MM.1S (cell line): ENCODE data around the gene ZNF586.

Experiments used
- DNase-seq: peaks from one replicate; pipeline ENCODE4 v3.0.0-alpha.2; 2015
- H2AFZ ChIP-seq: fragments of 300-600 bp; sonication (generic); 2 replicates; pipeline ENCODE4 v1.6.0; 2016; ENCODE audit warnings: antibody characterized with exemption, low read length
- H3F3A ChIP-seq: fragments of 300-600 bp; sonication (generic); 2 replicates; pipeline ENCODE4 v1.6.1; 2016; ENCODE audit warnings: mild to moderate bottlenecking, antibody characterized with exemption, low read length, moderate library complexity, mixed read lengths; ENCODE audit not compliant: insufficient read depth
- H3K27ac ChIP-seq: fragments of 300-600 bp; sonication (generic); 2 replicates; pipeline ENCODE4 v1.5.1; 2016; ENCODE audit warnings: mild to moderate bottlenecking, low read length
- H3K27me3 ChIP-seq: fragments of 300-600 bp; sonication (generic); replicated peaks from 2 replicates; pipeline ENCODE4 v1.6.0; 2016; ENCODE audit warnings: low read length; ENCODE audit not compliant: insufficient read depth
- H3K36me3 ChIP-seq: fragments of 300-600 bp; sonication (generic); replicated peaks from 2 replicates; pipeline ENCODE4 v1.6.1; 2016; ENCODE audit warnings: mild to moderate bottlenecking, low read length, mixed read lengths; ENCODE audit not compliant: insufficient read depth
- H3K4me1 ChIP-seq: fragments of 300-600 bp; sonication (generic); 2 replicates; pipeline ENCODE4 v1.6.1; 2016; ENCODE audit warnings: low read length, mixed read lengths
- H3K4me2 ChIP-seq: fragments of 300-600 bp; sonication (generic); 2 replicates; pipeline ENCODE4 v1.6.0; 2016; ENCODE audit warnings: low read depth, low read length
- H3K4me3 ChIP-seq: fragments of 300-600 bp; sonication (generic); 2 replicates; pipeline ENCODE4 v1.5.1; 2016; ENCODE audit warnings: low read length, mixed read lengths
- H3K79me2 ChIP-seq: fragments of 300-600 bp; sonication (generic); 2 replicates; pipeline ENCODE4 v1.6.1; 2016; ENCODE audit warnings: mixed run types, low read length, mixed read lengths
- H3K9ac ChIP-seq: fragments of 300-600 bp; sonication (generic); 2 replicates; pipeline ENCODE4 v1.6.1; 2016; ENCODE audit warnings: low read length, mixed read lengths
- H3K9me2 ChIP-seq: fragments of 300-600 bp; sonication (generic); replicated peaks from 2 replicates; pipeline ENCODE4 v1.6.1; 2016; ENCODE audit warnings: mild to moderate bottlenecking, low read length, mixed read lengths; ENCODE audit not compliant: insufficient read depth
- H3K9me3 ChIP-seq: fragments of 300-600 bp; sonication (generic); replicated peaks from 2 replicates; pipeline ENCODE4 v1.6.1; 2016; ENCODE audit warnings: mild to moderate bottlenecking, low read length, mixed read lengths; ENCODE audit not compliant: insufficient read depth
- H4K20me1 ChIP-seq: fragments of 300-600 bp; sonication (generic); 2 replicates; pipeline ENCODE4 v1.6.1; 2016; ENCODE audit warnings: mild to moderate bottlenecking, low read length, moderate library complexity, mixed read lengths; ENCODE audit not compliant: insufficient read depth
- EZH2 ChIP-seq: fragments of 300-600 bp; sonication (generic); optimal IDR thresholded peaks from 2 replicates; pipeline ENCODE3; 2017; ENCODE audit warnings: low read depth, mild to moderate bottlenecking, antibody characterized with exemption, low read length, mixed read lengths
- EZH2phosphoT487 ChIP-seq: fragments of 300-600 bp; sonication (generic); IDR thresholded peaks from 2 replicates; pipeline ENCODE4 v1.6.1; 2018; ENCODE audit warnings: antibody characterized with exemption, low read length
- TF ChIP-seq, protein P1 (sequence below): fragments of 300-600 bp; sonication (generic); IDR thresholded peaks from 2 replicates; pipeline ENCODE4 v1.5.1; 2016; ENCODE audit warnings: antibody characterized with exemption, low read length, mixed read lengths

The ZNF586 gene

DNA sequence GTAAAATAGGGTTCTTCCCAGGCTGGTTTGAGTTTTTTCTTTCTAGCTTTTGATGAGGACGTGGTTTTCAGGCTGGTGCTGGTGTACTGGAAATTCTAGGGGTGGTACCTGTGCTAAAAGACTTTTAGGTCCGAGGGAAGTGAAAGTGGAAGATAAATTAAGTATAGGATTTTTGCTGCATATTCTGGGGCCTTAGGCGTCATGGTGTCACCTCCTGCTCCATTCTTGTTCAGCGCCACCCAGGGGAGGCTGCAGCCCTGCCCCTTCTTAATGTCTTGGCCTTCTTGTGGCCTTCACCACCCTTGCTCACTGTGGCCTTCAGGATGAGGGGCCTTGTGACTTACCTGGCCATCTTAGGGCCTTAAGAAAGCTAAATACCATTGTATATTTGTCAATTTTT, 32.8 kb downstream of the ZNF586 start:
- H3K4me1 ChIP-seq = no peaks in the 10 kb centered on the region
- H4K20me1 ChIP-seq = no peaks in the 10 kb centered on the region
- no peaks in the 10 kb centered on the region for H3K9me2 ChIP-seq
- no peaks in the 10 kb centered on the region for H3K36me3 ChIP-seq
- no peak overlapping the region for H3K9ac ChIP-seq
- 0 out of 2 replicates have a peak, but pooled peaks cover 4% of the 10 kb centered on the region for H3K79me2 ChIP-seq
- DNase-seq = no peak
- no peak overlapping the region for H3K4me3 ChIP-seq
- no peaks in the 10 kb centered on the region for H3K27me3 ChIP-seq
- no peak overlapping the region for H3K4me2 ChIP-seq
- H3F3A ChIP-seq = no peaks in the 10 kb centered on the region
- H3K9me3 ChIP-seq = no peaks in the 10 kb centered on the region
- no peak overlapping the region for H2AFZ ChIP-seq
- TF ChIP-seq, protein P1, sequence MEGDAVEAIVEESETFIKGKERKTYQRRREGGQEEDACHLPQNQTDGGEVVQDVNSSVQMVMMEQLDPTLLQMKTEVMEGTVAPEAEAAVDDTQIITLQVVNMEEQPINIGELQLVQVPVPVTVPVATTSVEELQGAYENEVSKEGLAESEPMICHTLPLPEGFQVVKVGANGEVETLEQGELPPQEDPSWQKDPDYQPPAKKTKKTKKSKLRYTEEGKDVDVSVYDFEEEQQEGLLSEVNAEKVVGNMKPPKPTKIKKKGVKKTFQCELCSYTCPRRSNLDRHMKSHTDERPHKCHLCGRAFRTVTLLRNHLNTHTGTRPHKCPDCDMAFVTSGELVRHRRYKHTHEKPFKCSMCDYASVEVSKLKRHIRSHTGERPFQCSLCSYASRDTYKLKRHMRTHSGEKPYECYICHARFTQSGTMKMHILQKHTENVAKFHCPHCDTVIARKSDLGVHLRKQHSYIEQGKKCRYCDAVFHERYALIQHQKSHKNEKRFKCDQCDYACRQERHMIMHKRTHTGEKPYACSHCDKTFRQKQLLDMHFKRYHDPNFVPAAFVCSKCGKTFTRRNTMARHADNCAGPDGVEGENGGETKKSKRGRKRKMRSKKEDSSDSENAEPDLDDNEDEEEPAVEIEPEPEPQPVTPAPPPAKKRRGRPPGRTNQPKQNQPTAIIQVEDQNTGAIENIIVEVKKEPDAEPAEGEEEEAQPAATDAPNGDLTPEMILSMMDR = no peak
- TF ChIP-seq EZH2 (no peak), EZH2phosphoT487 (no peak)
- no peak overlapping the region for H3K27ac ChIP-seq

DNA sequence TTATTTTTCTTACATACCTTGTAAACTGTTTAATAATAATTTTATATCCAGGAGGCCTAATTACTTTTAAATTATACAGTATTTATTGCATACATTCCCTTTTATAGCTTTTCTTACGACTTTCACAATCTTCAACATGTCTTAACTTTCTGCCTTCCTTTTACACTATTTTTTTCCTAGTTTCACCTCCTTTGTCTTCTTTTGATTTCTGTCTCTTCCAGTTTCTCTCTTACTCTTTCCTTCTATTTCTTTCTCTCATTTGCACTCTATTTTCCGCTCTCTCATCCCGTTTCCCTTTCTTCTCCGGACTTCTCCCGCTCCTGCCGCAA, 33.8 kb downstream of the ZNF586 start:
- Histone ChIP-seq H3K9me2 (no peaks in the 10 kb centered on the region), H2AFZ (no peak overlapping the region), H3K4me3 (no peak overlapping the region), H3K9me3 (no peaks in the 10 kb centered on the region), H3K36me3 (0 out of 2 replicates have a peak, but pooled peaks cover 3% of the 10 kb centered on the region), H4K20me1 (no peaks in the 10 kb centered on the region), H3K79me2 (0 out of 2 replicates have a peak, but pooled peaks cover 4% of the 10 kb centered on the region), H3K4me2 (no peak overlapping the region), H3K27ac (no peak overlapping the region), H3F3A (no peaks in the 10 kb centered on the region), H3K9ac (no peak overlapping the region), H3K27me3 (no peaks in the 10 kb centered on the region), H3K4me1 (no peaks in the 10 kb centered on the region)
- TF ChIP-seq, protein P1 = no peak
- TF ChIP-seq EZH2 (no peak), EZH2phosphoT487 (no peak)
- no peak for DNase-seq

DNA sequence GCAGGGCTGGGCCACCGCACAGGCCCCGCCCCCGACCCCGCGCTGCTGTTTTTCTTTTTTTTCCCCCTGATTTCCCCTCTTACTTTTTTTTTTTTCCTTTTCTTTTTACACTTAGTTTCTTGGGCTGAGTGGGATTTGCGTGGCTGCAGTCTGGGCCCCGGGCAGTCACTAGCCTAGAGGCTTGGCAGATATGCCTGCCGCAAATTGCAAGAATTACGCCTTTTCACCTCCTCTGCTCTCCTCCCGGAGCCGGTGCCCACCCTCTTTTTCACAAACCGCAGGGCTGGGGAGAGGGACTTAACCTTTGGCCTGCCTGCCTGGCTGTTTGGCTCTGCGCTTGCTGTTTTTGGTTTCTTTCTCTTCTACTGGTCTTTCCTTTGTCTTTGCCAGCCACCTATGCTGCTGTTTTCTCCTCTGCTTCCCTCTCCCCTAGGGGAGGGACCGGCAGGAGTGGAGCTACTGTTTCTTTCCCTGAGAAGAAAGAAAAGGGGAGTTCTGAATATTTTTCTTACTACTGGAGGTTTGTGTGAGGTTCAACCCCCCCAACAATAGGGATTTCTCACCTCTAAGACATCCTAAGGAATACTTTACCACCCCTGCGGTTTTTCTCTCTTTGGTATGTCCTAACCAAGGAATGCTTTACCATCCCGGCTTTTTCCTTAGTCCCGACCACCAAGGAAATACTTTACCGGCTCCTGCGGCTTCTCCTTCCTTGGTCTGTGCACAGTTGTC, 34.3 kb downstream of the ZNF586 start:
- no peak overlapping the region for H3K9ac ChIP-seq
- H3K9me2 ChIP-seq = no peaks in the 10 kb centered on the region
- TF ChIP-seq EZH2phosphoT487 (no peak), EZH2 (no peak)
- TF ChIP-seq, protein P1 = no peak
- no peaks in the 10 kb centered on the region for H4K20me1 ChIP-seq
- H3K27ac ChIP-seq = no peak overlapping the region
- H3K4me3 ChIP-seq = no peak overlapping the region
- 0 out of 2 replicates have a peak, but pooled peaks cover 4% of the 10 kb centered on the region for H3K79me2 ChIP-seq
- 0 out of 2 replicates have a peak, but pooled peaks cover 4% of the 10 kb centered on the region for H3K36me3 ChIP-seq
- no peaks in the 10 kb centered on the region for H3K4me1 ChIP-seq
- no peaks in the 10 kb centered on the region for H3K9me3 ChIP-seq
- H3K4me2 ChIP-seq = no peak overlapping the region
- no peaks in the 10 kb centered on the region for H3K27me3 ChIP-seq
- no peak overlapping the region for H2AFZ ChIP-seq
- DNase-seq = no peak
- H3F3A ChIP-seq = no peaks in the 10 kb centered on the region
